ENCODE measurements around the gene CD37.
"Not testable (repeated sequence)": the region's sequence is repeated elsewhere in the genome, so short reads cannot be mapped to it uniquely, and the experiment has no call there.

CD37 gene, protein sequence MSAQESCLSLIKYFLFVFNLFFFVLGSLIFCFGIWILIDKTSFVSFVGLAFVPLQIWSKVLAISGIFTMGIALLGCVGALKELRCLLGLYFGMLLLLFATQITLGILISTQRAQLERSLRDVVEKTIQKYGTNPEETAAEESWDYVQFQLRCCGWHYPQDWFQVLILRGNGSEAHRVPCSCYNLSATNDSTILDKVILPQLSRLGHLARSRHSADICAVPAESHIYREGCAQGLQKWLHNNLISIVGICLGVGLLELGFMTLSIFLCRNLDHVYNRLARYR

DNA sequence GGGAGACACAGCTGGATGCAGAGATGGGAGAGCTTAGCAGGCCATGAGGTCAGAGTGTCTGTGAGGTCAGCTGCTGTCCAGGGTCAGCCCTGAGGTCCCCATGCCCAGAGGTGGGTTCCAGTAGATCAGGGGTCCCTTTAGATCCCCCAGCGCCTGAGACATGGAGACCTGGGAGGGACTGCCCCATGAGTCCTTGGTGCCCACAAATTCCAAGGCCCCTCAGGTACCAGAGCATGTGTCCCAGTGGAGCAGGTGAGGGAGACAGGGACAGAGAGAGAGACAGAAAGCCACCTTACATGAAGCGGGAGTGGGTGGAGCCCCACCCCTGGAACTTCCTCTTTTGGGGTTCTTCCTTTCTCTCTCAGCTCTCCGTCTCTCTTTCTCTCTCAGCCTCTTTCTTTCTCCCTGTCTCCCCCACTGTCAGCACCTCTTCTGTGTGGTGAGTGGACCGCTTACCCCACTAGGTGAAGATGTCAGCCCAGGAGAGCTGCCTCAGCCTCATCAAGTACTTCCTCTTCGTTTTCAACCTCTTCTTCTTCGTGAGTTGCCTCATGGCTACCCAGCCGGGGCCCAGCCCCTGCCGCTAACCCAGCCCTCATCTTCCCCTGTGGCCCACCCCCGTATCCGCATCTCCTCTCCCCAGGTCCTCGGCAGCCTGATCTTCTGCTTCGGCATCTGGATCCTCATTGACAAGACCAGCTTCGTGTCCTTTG is at the start of gene CD37:
Gene CD37 (plus strand): TSS at position 336 of the 713 bp plus-strand sequence. CDS start 135 bp downstream, at position 471.
- no peak for DNase-seq (ENCODE audit: low spot score)

DNA sequence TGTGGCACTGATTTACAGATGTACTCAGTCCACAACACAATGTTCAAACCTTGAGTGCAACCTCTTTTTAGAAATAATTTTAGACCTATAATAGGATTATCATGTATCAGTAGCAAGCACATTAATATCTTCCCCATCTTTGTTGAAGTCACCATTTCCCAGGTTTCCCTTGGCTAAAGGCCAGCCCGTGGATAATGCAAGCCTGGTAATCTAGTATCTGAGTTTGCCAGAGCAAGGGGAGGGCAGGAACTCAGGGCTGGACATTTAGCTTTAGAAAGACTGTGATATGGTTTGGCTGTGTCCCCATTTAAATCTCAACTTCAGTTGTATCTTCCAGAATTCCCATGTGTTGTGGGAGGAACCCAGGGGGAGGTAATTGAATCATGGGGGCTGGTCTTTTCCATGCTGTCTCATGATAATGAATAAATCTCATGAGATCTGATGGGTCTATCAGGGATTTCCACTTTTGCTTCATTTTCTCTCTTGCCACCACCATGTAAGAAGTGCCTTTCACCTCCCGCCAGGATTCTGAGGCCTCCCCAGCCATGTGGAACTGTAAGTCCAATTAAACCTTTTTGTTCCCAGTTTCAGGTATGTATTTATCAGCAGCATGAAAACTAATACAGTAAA is 48.0 kb upstream of the CD37 start:
- no peak for DNase-seq (ENCODE audit: low spot score)

DNA sequence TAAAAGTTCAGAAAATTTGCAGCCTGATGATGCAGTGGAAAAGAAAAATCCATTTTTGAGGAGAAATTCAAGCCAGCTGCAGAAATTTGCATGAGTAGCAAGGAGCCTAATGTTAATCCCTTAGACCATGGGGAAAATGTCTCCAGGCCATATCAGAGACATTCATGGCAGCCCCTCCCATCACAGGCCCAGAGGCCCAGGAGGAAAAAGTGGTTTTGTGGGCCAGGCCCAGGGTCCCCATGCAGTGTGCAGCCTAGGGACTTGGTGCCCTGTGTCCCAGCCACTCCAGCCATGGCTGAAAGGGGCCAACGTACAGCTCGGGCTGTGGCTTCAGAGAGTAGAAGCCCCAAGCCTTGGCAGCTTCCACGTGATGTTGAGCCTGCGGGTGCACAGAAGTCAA is 47.0 kb upstream of the CD37 start:
- DNase-seq (ENCODE audit: low spot score) = not testable (repeated sequence)

DNA sequence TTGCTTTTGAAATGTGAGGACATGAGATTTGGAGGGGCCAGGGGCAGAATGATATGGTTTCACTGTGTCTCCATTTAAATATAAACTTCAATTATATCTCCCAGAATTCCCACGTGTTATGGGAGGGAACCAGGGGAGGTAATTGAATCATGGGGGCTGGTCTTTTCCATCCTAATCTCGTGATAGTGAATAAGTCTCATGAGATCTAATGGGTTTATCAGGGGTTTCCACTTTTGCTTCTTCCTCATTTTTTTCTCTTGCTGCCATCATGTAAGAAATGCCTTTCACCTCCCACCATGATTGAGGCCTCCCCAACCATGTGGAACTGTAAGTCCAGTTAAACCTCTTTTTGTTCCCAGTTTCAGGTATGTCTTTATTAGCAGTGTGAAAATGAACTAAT is 45.9 kb upstream of the CD37 start:
- not testable (repeated sequence) for DNase-seq (ENCODE audit: low spot score)

DNA sequence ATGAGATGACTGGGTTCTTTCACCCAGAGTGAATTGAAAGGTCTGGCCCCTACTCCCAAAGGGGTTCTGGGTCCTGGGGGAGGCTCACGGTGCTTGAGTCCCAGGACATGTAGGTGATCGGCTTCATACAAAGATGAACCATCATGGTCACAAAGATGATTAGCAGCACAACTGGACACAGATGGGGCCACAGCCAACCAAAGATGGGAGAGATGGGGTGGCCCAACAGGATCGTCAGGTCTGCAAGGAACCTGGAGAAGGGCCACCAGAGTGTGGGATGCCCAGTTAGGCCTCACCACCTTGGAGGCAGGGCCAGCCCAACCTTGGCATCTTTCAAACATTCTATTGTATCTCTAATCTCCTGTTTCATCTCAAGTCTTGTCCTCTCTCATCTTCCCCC is 44.7 kb upstream of the CD37 start:
- no peak for DNase-seq (ENCODE audit: low spot score)

DNA sequence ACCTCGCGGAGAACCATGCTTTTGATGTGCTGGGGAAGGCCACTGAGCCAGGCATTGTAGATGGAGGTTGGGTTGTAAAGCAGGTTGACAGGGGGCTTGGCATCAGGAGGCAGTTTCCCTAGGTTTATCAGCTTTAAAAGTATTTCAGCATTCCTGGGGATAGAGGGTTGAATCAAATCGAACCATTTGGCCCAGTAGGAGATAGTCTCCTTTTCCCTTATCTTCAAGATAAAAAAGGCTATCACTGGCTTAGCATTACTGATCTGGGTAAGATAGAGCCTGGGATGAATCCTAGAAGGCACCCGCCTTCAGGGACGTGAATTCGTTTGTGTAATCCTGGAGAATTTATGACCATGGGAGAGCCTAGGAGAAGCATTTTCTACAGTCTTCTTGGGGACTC is 40.8 kb upstream of the CD37 start:
- no peak for DNase-seq (ENCODE audit: low spot score)

DNA sequence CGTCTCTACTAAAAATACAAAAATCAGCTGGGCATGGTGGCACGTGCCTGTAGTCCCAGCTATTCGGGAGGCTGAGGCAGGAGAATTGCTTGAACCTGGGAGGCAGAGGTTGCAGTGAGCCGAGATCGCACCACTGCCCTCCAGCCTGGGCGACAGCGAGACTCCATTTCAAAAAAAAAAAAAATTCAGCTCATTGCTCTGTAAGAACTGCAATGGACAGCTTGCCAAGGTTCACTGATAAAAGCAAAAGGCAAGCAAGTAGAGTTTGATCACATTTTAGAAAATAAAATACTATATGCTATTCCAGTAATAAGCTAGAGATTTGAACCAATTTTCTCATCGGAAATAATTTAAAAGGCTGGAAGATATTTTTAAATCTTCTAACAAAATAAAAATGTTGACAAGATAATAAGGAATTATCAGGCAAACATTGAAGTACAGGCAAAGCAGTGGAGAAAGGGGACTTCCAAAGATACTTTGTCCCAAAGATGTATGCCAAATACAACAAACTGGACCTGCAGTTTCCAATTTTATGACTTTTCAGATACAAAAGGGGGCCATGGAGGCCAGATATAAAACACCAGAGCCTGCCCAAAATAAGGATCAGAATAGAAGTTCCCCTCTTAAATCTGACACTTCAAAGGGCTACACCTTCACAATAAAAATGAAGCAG is 39.9 kb upstream of the CD37 start:
- no peak for DNase-seq (ENCODE audit: low spot score)

DNA sequence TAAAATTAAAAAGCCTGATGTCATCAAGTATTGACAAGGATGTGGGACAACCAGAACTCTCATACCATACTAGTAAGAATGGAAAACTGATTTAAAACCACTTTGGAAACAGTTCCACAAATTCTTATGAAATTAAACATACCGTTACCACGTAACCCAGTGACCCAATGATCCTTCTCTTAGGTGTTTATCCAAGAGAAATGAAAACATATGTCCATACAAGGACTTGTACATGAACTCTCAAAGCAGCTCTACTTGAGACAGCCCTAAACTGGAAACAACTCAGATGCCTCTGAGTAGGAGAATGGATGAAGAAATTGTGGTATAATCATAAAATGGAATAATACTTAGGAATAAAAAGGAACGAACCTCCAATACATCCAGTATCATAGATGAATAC is 37.8 kb upstream of the CD37 start:
- DNase-seq (ENCODE audit: low spot score) = no peak

DNA sequence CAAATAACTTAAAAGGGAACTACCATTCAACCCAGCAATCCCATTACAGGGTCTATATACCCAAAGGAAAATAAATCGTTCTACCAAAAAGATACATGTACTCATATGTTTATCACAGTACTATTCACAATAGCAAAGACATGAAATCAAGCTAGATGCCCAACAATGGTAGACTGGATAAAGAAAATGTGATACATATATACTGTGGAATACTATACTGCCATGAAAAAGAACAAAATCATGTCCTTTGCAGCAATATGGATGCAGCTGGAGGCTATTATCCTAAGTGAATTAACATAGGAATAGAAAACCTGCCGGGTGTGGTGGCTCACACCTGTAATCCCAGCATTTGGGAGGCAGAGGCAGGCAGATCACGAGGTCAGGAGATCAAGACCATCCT is 36.6 kb upstream of the CD37 start:
- DNase-seq (ENCODE audit: low spot score) = not testable (repeated sequence)

DNA sequence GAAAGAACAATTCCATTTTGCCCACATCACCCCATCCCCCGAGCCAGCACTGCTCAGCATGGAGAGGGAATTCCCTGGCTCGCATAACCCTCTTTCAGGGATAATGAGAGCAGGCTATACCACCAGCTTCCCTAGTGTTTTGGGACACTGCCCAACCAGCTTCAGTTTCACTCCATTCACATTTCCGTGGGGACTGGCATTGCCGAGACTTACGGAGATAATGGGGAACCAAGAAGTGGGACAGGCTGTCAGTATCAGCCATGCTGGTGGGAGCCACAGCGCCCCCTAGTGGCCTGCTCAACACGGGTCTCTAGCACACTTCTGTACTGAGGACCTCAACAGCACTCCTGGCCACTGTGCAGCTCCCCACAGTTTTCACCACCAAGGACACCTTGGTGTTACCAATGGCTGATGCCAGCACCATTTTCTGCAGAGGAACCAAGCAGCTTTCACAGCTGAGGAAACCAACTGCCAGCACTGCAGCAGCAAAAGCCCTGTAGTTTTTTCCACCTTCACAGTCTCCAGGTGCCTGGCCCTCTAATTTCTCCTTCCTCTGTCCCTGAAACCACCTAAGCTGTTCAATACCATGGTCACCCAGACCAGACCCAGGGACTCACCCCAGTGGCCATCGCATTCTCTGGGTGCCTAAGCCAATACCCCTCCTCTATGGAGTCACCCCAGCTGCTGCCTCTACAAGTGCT is 33.9 kb upstream of the CD37 start:
- DNase-seq (ENCODE audit: low spot score) = peak; percentile 79

DNA sequence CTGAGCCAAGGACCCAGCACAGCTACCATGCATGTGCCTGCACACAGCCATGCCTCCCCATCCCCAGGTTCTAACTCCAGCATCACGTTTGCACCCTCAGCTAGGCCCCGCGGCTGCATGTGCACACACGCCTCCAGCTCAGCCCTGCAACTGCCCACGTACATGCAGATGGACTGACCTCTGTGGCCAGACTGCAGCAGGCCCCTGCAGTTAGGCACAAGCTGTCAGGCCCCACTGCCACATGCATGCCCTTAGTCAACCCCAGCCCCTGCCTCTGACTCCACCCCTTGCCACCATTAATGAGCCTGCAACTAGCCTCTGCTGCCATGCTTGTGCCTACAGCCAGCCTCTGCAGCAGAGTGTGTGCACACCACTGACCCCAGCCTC is 33.3 kb upstream of the CD37 start:
- no peak for DNase-seq (ENCODE audit: low spot score)

DNA sequence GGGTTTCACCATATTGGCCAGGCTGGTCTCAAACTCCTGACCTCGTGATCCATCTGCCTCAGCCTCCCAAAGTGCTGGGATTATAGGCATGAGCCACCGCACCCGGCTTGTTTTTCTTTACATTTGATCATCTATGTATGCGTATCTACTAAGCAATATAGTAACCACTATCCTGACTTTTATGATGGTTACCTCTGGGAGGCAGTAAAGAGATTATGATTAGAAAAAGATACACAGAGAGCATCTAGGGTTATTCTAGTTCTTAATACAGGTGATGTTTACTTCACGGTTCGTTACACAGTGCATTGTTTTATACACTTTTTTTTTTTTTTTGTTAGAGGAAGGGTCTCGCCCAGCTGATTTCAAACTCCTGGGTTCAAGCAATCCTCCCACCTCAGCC is 28.5 kb upstream of the CD37 start:
- DNase-seq (ENCODE audit: low spot score) = not testable (repeated sequence)

DNA sequence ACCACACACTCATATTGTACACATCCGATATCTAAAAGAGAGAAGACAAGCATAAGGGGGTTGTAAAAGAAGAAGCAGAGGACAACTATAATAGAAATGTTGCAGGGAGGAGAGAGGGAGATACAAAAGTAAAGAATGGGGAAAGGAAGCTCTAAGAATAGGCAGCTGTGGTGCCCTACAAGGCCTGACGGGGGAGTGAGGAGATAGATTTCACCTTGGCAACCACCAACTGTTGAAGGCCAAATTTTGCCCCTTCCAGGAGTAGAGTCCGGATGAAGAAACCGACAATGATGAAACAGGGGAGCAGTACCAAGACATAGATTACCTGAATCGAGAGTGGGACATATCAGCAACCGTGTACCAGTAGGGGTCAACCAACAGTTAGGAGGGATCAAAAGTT is 26.1 kb upstream of the CD37 start:
- DNase-seq (ENCODE audit: low spot score) = no peak

DNA sequence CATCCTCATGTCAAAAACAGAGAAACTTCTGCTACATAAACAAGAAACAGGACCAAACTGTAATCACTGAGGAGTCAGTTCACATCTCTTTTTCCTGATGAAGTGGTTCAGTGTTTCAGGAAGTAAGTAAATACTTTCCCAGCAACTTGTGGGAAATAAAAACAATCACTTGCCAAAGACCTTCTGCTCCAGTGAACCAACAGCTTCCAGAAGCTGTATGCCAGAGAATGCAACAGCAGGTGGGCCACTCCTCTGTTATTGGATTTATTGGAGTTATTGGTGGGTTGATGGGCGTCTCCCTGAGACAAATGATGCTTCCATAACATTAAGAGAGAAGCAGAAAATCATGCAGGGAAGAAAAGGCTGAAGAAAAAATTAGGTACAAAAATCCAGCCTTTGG is 20.1 kb upstream of the CD37 start:
- DNase-seq (ENCODE audit: low spot score) = no peak

DNA sequence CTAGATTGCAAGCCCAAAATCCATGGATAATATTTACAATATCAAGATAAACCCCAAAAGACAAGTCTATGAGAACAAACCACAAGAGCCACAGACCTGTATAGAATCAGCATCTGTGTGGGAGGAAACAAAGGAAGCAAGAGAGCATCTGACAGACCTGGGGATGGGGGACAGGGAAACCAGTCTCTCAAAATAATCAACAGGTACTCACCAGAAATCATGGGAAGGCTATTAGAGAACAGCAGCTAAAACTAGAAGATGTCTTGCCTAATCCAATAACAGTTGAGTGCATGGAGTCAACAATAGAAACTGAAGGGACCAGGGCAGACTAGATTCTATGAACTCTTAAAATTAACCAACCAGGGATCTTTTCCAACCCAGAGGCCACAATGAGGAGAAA is 18.9 kb upstream of the CD37 start:
- no peak for DNase-seq (ENCODE audit: low spot score)

DNA sequence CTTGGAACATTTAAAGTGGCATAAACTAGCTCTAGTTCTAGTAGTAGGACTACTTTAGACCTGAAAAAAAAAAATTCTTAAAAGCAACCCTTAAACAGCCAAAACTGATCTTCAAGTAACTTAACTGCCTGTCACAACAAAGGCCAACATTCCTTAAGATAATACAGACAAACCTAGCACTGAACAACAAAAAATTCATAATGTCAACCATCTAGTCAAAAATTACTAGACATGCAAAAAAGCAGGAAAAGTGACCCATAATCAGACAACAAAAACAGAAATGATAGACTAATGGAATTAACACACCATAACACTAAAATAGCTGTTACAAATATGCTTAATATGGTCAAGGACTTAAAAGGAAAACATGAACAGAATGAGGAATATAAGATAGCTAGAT is 16.9 kb upstream of the CD37 start:
- no peak for DNase-seq (ENCODE audit: low spot score)

DNA sequence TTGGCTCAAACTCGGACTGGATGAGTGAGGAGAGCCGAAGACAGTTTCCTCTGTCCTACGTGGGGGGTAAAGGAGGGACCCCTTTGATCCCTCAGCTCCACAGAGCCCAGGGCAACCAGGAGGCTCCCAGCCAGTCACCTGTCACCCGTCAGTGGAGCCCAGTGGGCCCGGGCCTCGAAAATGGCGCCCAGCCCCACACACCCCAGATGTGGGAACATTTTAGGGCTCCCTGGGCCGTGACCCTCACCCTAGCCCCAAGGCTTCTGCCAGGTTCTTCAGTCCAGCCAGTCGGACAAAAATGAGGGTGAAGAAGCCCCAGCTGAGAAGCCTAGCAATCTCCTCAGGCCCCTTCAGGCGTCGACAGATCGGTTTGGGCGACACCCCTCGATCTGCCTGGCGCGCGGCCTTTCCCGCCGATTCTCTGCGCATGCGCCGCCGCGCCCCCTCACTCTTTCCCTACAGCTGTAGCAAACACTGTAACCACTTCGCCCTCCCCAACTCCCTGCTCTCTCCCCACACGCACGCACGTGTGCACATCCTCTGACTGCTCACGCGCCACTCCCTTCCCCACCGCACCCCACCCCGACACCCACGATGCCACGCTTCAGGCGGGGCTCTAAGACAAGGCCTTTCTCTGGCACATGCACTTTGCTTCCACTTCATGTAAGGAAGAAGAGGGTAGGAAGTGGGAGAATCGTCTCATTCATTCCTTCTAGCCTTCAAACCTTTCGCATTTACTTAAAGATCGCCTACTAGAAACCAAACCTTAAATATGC is 10.2 kb upstream of the CD37 start, which contains the start of gene SLC6A16:
Gene SLC6A16 (minus strand): TSS at position 391 of the 776 bp plus-strand sequence. CDS start 13,844 bp downstream, outside the sequence.
- DNase-seq (ENCODE audit: low spot score) = no peak

DNA sequence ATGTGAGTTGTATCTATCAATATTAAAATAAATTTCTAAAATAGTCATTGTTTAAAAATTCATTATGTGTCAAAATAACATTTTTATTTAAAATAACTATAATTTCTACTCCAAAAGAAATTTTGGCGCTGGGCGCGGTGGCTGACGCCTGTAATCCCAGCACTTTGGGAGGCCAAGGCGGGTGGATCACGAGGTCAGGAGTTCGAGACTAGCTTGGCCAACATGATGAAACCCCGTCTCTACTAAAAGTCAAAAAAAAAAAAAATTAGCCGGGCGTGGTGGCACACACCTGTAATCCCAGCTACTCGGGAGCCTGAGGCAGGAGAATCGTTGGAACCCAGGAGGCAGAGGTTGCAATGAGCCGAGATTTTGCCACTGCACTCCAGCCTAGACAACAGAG is 9.4 kb upstream of the CD37 start:
- DNase-seq (ENCODE audit: low spot score) = not testable (repeated sequence)

DNA sequence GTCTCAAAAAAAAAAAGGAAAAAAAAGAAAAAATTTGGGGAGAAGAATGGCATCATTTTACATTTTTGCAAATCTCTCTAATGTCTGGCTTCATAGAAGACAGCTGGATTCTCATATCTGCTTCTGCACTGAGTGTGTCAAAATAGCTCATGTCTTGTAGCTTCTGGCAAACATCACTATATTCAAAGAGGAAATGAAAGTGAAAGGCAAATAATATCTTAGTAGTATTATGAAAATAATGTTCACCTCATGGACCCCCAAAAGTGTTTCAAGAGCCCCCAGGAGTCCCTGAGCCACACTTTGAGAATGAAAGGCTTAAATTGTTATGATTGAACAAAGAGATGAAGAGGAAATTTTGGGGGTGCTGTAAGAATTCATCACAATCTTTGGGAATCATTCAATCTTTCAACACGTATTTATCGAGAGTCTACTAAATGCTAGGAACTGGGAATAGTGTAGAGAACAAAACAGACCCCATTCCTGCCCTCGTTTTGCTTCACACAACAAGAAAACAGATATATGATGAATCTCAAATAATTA is 9.0 kb upstream of the CD37 start:
- DNase-seq (ENCODE audit: low spot score) = no peak

DNA sequence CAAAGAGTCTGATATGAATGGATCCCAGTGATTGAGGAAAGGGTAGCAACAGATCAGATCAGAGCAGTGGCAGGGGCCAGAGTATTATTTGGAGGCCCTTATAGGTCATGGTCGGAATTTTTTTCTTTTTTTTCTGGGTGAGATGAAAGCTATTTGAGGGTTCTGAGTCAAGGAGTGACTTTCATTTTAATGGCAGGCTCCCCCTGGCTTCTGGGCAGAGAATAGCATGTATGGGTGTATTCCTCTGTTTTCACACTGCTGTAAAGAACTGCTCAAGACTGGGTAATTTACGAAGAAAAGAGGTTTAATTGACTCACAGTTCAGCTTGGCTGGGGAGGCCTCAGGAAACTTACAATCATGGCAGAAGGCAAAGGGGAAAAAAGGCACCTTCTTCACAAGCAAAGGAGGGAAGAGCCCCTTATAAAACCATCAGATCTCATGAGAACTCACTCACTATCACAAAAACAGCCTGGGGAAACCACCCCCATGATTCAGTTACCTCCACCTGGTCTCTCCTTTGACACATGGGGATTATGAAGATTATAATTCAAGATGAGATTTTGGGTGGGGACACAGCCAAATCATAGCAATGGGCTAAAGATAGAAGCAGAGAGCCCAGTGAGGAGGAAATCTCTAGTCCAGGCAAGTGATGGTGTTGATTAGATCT is 7.2 kb upstream of the CD37 start:
- peak; percentile 59 for DNase-seq (ENCODE audit: low spot score)

Data from AG20443 (cell line).